D341Med (cell line): ENCODE data around the gene SPDYE1.
"Not testable (repeated sequence)": the region's sequence is repeated elsewhere in the genome, so short reads cannot be mapped to it uniquely, and the experiment has no call there.

Source experiments
- DNase-seq: peaks from one replicate; pipeline ENCODE4 v3.0.0; 2012; ENCODE audit warnings: low spot score

SPDYE1 gene

DNA sequence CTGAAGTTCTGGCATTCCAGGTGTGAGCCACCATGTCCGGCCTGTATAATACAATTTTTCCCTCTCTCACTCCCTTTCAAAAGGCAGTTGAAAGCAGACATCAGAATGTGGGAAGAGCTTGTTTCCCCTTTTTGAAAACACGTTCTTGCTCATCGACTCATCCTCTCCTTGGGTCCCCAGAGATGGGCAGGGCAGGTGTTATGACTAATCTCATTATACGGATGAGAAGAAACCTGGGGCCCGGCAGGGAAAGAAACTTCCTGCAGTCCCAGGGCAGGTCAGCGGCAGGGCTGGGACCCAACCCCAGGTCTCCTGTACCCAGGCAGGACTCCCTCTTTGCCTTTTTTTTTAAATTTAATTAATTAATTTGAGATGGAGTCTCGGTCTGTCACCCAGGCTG is 4.8 kb upstream of the SPDYE1 start:
- DNase-seq, result not testable (repeated sequence)

GRCh38 chr7:43994681-43995080 is 3.0 kb upstream of the SPDYE1 start:
- DNase-seq, result not testable (repeated sequence)

GRCh38 chr7:44012081-44012480 is 14.4 kb downstream of the SPDYE1 start:
- not testable (repeated sequence) for DNase-seq

DNA sequence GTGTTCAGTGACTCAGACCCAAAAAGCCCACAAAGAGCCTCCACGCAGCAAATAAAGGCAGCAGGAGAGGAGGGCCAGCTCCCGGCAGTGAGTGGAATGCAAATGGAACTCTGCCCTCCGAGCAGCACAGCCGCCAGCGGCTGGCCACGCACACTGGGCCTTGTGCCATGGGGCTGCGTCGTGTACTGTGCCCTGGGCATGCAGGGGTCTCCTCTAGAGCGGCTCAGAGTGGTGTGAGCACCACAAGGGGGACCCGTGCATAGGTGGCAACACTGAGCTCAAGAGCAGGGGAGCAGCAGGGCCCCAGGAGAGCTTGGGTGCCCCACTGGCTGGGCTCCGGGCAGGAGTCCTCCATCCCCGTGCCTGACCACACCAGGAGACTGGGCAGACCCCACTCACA is 17.4 kb downstream of the SPDYE1 start:
- not testable (repeated sequence) for DNase-seq

DNA sequence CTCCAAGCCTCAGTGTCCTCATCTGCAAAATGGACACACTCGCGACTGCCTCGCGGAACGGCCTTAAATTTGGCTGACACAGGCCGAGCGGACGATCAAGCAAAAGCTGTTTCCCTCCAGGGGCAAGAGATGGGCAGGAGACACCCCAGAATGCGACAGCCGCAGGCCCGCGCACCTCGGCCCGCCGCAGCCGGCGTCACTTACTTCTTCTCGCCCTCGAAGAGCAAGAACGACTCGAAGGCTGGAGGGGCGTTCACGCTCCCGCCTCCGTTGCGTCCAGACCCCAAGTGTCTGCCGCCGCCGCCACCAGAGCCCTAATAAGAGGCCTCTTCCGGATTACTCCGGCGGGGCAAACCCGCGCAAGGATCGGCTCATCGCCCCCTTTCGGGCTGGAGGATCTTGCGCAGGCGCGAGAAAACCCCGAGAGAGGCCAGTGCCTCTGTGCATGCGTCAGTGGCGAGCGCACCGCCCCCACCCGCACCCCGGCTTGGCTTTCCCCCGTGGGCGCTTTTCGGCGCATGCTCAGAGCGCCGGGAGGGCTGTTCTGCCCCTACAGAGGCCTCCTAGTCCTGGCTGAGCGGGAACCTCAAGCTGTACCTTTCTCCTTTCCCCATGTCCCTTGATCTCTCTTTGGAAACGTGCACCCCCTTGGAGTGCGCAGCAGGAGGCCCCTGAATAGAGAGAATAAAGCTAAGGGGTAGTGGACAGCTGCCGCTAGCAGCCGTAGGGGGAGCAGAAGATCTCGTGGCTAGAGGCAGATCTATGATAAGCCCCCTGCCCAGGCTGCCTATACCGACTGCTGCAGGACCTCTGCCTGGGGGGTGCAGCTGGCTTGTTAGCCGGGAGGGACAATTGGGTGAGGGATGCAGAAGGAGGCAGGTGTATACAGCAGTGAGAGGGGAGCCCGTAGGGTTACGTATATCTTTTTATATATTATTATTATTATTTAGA is 21.4 kb downstream of the SPDYE1 start:
- DNase-seq, result peak; percentile 97

DNA sequence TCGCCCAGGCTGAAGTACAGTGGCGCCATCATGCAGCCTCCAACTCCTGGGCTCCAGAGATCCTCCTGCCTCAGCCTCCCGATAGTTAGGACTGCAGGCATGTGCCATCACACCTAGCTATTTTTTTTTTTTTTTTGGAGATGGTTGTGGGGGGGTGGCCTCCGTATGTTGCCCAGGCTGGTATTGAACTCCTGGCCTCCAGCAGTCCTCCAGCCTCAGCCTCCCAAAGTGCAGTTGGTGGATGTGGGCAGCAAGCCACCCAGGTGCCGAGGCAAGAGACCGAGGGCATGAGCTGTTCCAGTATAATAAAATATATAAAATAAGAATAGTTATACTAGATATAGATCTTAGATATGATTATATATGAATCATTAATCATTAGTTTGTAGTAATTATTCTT is 22.1 kb downstream of the SPDYE1 start:
- DNase-seq, result not testable (repeated sequence)

GRCh38 chr7:44022069-44022468 is 24.4 kb downstream of the SPDYE1 start:
- not testable (repeated sequence) for DNase-seq

DNA sequence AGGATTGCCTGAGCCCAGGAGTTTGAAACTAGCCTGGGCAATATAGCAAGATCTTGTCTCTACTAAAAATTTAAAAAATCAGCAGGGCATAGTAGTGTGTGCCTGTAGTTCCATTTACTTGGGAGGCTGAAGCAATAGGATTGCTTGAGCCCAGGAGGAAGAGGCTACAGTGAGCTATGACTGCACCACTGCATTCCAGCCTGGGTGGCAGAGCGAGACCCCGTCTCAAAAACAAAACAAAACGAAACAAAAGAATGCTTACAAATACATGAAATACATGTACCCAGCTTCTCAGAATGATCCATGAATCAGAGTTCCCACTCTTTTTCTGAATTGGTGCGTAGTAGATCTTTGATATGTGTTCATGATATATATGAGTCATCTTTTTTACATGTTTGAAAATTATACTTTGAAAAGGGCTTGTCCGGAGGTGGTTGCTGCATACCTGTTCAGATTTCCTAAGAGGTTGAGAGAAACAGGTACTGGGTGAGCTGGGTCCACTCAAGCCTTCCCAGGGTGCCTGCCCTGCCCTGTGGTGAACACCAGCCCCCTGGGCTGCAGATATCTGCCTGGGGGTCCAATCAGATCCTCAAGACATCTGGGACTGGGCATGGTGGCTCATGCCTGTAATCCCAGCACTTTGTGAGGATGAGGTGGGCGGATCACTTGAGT is 25.2 kb downstream of the SPDYE1 start:
- DNase-seq, result not testable (repeated sequence)

- DNase-seq, result not testable (repeated sequence)
These were observed 31.7 kb downstream of the SPDYE1 start for GRCh38 chr7:44029433-44029832.

GRCh38 chr7:44030029-44030428 is 32.3 kb downstream of the SPDYE1 start:
- not testable (repeated sequence) for DNase-seq

DNA sequence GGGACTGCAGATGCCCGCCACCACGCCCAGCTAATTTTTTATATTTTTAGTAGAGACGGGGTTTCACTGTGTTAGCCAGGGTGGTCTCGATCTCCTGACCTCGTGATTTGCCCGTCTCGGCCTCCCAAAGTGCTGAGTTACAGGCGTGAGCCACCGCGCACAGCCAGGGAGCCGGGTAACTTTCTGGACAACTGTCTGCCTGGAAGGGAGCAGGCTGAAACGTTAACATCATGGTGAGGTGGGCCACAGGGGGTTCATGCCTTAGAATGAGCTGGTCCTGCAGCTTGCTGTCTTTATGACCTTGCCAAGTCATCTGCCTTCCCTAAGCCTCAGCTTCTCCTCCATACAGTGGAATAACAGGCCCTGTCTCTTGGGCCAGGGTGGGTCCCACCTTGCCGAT is 33.6 kb downstream of the SPDYE1 start:
- not testable (repeated sequence) for DNase-seq

- not testable (repeated sequence) for DNase-seq
These were observed 34.3 kb downstream of the SPDYE1 start for GRCh38 chr7:44032031-44032430.

GRCh38 chr7:44033971-44034844 is 36.5 kb downstream of the SPDYE1 start:
- DNase-seq, result not testable (repeated sequence)

GRCh38 chr7:44036364-44036763 is 38.7 kb downstream of the SPDYE1 start:
- DNase-seq, result not testable (repeated sequence)

GRCh38 chr7:44037951-44038350 is 40.3 kb downstream of the SPDYE1 start:
- DNase-seq, result not testable (repeated sequence)

DNA sequence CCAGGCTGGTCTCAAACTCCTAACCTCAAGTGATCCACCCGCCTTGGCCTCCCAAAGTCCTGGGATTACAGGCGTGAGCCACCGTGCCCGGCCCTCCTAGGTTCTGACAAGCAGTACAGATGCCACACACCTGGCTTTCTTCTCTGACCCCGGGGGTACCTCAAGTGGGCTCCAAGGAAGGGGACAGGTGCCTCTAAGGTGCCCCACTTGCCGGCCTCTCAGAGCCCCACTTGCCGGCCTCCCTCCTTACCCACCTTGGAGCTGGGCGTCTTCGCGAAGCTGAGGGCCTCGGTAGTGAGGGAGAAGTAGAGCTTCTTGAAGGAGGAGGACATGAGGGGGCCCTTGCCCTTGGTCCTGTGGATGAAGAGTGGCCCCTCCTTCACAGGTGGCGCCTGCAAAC is 40.9 kb downstream of the SPDYE1 start:
- not testable (repeated sequence) for DNase-seq

DNA sequence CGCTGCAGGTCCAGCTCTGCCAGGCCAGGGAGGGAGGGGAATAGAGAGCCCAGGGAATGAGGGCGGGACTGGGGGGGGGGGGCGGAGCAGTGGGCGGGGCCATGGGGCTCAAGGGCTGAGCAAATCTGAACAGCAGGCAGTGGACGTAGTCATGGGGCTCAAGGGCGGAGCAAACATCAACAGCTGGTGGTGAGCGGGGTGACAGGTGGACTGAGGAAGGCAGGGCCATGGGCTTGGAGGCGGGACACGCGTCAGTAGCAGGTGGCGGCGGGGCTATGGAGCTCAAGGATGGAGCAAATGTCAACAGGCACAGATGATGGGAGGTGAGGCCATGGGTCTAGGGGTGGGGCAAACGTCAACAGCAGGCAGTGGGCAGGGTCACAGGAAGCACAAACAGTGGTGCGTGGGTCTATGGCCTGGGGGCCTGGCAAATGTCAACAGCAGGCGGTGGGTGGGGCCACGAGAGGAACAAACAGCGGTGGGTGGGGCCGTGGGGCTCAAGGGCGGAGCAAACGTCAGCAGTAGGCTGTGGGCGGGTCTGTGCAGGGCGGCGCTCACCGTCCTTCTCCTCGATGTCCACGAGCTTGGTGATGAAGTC is 41.4 kb downstream of the SPDYE1 start:
- DNase-seq, result not testable (repeated sequence)

DNA sequence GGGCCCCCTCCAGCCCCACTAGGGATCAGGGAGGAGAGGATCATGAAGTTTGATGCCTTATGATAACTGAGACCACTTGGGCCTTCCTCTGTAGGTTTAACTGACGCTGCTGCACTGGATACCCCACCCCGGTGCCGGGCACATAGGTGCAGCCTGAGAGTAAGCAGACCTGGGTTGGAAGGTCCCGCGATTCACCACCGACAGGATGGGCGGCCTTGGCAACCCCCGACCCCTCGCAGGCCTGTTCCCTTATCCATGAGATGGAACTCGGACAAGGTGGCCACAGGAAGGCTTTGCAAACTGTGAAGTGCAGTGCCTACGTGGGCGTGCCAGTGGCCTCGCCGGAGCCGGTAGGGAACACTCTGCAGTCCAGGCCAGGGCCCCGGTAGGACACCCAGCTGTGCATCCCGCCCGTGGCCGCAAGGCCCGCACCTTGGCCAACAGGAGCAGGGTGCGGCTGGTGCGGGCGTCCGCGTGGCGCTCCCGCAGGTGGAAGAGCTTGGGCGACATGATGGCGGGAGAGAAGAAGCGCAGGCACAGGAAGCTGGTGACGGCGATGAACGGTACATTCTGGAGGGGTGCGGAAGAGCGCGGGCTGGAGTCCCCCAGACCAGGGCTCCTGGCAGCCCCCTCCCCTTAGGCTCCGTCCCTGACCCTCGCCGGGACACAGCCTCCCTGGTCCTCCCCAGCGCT is 42.2 kb downstream of the SPDYE1 start:
- DNase-seq, result not testable (repeated sequence)

GRCh38 chr7:44040493-44040891 is 42.8 kb downstream of the SPDYE1 start:
- DNase-seq, result not testable (repeated sequence)

DNA sequence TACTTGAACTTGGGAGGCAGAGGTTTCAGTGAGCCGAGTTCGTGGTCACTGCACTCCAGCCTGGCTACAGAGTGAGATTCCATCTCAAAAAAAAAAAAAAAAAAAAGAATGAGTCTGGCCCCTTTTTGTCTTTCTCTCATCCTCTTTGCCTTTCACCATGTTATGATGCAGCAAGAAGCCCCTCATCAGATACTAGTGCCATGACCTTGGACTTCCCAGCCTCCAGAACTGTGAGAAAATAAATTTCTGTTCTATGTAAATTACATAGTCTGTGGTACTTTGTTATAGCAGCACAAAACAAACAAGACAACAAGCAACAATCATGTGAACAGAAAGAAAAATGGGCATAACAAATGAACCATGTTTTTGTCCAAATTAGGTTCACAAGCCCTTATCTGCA is 44.5 kb downstream of the SPDYE1 start:
- DNase-seq, result no peak

DNA sequence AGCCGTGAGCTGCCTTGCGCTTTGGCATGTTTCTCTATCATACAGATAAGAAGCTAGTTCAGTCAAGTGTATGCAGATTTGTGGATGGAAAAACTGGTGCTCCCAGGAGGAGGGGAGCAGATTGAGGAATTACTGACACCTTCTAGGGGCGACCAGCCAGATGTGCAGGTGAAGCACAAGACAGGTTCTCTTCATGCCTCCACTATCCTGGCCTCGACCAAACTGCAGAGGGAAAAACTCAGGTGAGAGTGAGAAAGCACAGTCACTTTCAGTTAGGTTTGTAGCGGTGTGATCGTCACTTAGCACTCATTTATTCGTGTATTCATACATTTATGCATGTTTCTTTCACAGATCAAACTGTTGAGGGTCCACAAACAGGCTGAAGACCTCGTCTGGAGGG is 46.2 kb downstream of the SPDYE1 start:
- DNase-seq, result no peak
